Thoracic aorta (tissue), 2 donors: ENCODE measurements around the gene LRRC37A3. TPM values are rescaled to one million over a fixed set of nuclear protein-coding genes. Genes with fewer than 3 reads are reported as not detected.
A peak's percentile ranks its signal among the peaks of the same experiment; 100 is the strongest.
"Not testable (repeated sequence)": the region's sequence is repeated elsewhere in the genome, so short reads cannot be mapped to it uniquely, and the experiment has no call there.

ENCODE experiments used
- ATAC-seq: fragments of 150-250 bp; one replicate; pipeline ENCODE4 v1.8.0; 2017; ENCODE audit warnings: low read depth; ENCODE audit not compliant: insufficient number of reproducible peaks, low FRiP score
- DNase-seq: peaks from one replicate; pipeline ENCODE4 v3.0.0-alpha.2; 2020; ENCODE audit warnings: low spot score
- H3K27ac ChIP-seq, 2 donors: fragments of 200-600 bp; sonication (generic); 1 replicate in 1 of 2; 2 replicates in 1 of 2; pipeline ENCODE4 v1.5.1; 2016; ENCODE audit warnings: mild to moderate bottlenecking in 2 of 2, moderate library complexity in 2 of 2
- H3K27me3 ChIP-seq: fragments of 200-600 bp; sonication (generic); replicated peaks from 2 replicates; pipeline ENCODE4 v1.6.0; 2016; ENCODE audit warnings: mild to moderate bottlenecking; ENCODE audit not compliant: insufficient read depth
- H3K36me3 ChIP-seq: fragments of 200-600 bp; sonication (generic); one replicate; pipeline ENCODE4 v1.5.1; 2016
- H3K4me1 ChIP-seq, 2 donors: fragments of 200-600 bp; sonication (generic); 1 replicate in 1 of 2; 2 replicates in 1 of 2; pipeline versions ENCODE4 v1.5.1 to v1.6.0; 2016; ENCODE audit warnings: low read depth in 2 of 2, mild to moderate bottlenecking in 1 of 2; ENCODE audit not compliant: control insufficient read depth in 1 of 2
- H3K4me3 ChIP-seq: fragments of 200-600 bp; sonication (generic); 2 replicates; pipeline ENCODE4 v1.5.1; 2016; ENCODE audit warnings: mild to moderate bottlenecking
- H3K9me3 ChIP-seq: fragments of 200-600 bp; sonication (generic); 2 replicates; pipeline ENCODE4 v1.5.1; 2016
- CTCF ChIP-seq: fragments of 200-600 bp; sonication (generic); IDR thresholded peaks from one replicate; pipeline ENCODE4 v1.5.1; 2019; ENCODE audit warnings: antibody characterized with exemption
- total RNA-seq, 2 donors: library from RNA; depleted of rRNA; stranded (reverse); fragments of >200 nt; gene quantifications; one replicate each; pipeline versions ENCODE4 v1.1.0 to v1.2.3, GENCODE V29; 2016

Gene LRRC37A3
- total RNA-seq, 2 donors from 2014 or later = 3.7 to 8.7 TPM

DNA sequence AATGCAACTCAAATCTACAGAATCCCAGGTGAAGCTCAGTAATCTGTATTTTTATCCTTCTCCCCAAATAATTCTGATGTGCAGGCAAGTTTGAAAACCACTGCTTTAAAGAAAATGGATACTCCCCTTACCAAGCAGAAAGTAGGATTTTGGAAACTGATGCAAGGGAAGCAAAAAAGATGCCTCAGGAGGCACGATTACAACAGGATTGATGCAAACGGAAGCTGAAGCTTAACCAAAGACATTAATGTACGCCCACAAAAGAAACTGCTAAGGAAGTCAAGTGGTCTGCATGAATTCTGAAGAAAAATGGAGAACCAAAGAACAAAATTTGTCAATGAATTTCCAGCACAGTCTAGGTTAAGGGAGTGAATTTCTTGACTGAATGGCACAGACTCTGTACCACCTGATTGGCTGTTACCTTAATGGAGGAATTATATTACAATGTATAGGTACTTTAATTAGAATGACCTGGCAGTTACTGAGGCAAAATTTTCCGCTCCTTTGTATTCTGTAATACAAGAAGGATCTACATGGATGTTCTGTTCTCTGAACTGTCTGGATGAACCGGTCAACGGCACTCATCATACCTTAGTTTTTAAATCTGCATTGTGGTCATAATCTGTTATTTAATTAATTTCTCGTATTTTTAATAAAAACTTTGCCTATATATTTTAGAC, 9.6 kb downstream of the LRRC37A3 start:
- H3K4me3 ChIP-seq, H3K36me3 ChIP-seq, H3K27me3 ChIP-seq, ATAC-seq, H3K9me3 ChIP-seq, H3K27ac ChIP-seq, DNase-seq, H3K4me1 ChIP-seq: not testable (repeated sequence)

DNA sequence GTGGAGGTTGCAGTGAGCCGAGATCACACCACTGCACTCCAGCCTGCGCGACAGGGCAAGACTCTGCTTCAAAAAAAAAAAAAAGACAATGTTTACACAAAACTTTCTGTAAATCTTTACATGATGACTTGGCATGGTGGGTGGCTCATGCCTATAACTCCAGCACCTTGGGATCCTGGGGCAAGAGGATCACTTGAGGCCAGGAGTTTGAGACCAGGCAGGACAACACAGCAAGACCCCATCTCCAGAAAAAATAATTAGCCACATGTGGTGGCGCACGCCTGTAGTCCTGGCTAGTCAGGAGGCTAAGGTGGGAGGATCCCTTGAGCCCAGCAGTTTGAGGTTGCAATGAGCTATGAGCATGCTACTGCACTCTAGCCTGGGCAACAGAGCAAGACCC, 15.2 kb downstream of the LRRC37A3 start:
- not testable (repeated sequence) for H3K27me3 ChIP-seq, H3K9me3 ChIP-seq, H3K36me3 ChIP-seq, H3K27ac ChIP-seq, H3K4me3 ChIP-seq, H3K4me1 ChIP-seq, DNase-seq, ATAC-seq

DNA sequence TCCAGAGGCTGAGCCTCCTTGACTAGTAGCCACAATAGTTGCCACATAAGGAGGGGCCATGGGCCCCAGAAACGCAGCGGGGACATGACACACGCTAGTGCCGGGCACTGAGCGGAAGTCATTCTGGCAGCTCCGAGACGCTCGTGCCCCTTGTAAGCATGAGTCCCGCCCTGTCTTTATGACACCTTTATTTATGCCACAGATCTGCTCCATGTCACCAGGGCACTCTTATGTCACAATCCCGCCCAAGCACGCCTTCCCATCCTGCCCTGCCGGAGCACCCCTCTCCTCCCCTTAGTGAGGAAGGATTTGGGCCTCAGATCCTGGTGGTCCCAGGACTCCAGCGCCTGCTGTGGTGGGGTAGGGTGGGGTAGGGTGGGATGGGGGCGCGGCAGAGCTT, 22.1 kb downstream of the LRRC37A3 start:
- not testable (repeated sequence) for H3K4me3 ChIP-seq, H3K27ac ChIP-seq, H3K9me3 ChIP-seq, H3K27me3 ChIP-seq, ATAC-seq, H3K4me1 ChIP-seq, H3K36me3 ChIP-seq, DNase-seq

DNA sequence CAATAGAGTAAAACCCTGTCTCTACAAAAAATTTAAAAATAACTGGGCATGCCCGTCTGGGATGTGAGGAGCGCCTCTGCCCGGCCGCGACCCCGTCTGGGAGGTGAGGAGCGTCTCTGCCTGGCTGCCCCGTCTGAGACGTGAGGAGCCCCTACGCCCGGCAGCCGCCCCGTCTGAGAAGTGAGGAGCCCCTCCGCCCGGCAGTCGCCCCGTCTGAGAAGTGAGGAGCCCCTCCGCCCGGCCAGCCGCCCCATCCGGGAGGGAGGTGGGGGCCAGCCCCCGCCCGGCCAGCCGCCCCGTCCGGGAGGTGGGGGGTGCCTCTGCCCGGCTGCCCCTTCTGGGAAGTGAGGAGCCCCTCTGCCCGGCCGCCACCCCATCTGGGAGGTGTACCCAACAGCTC, 45.1 kb downstream of the LRRC37A3 start:
- not testable (repeated sequence) for H3K9me3 ChIP-seq, ATAC-seq, H3K4me3 ChIP-seq, DNase-seq, H3K4me1 ChIP-seq, H3K36me3 ChIP-seq, H3K27me3 ChIP-seq, H3K27ac ChIP-seq

GRCh38 chr17:64847504-64848466, 71.5 kb downstream of the LRRC37A3 start:
- ATAC-seq, H3K36me3 ChIP-seq, H3K27ac ChIP-seq, H3K9me3 ChIP-seq, H3K4me1 ChIP-seq, H3K4me3 ChIP-seq, H3K27me3 ChIP-seq, DNase-seq: not testable (repeated sequence)
- peak; percentile 54 for TF ChIP-seq CTCF

DNA sequence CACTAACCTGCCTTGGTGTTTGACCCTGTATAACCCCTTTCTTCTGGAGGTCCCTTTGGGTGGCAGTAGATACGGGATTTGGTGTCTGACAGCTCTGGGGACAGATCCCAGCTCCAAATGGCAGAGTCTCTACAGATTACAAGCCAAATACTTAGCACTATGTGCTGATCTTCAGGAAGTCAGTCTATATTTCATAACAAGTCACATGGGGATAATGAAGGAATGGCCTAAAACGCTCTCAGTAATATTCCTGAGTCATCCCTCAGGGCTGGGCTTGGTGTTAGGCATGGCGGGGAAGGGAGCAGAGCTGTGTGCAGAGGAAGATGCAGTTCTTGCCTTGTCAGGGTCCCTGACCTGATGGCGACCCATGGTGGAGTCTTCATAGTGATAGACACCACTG, 72.4 kb downstream of the LRRC37A3 start:
- not testable (repeated sequence) for H3K27ac ChIP-seq, H3K27me3 ChIP-seq, H3K4me3 ChIP-seq, H3K4me1 ChIP-seq, ATAC-seq, H3K36me3 ChIP-seq, H3K9me3 ChIP-seq, DNase-seq

DNA sequence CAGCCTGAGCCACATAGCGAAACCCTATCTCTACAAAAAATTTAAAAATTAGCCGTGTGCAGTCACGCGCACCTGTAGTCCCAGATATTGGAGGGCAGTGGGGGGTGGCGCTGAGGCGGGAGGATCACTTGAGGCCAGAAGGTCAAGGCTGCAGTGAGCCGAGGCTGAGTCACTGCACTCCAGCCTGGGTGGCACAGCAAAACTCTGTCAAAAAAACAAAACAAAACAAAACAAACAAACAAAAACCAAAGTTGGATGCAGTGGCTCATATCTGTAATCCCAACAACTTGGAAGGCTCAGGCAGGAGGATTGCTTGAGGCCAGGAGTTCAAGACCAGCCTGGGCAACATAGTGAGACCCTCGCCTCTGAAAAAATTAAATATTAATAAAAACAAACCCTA, 75.4 kb downstream of the LRRC37A3 start:
- H3K36me3 ChIP-seq, H3K4me1 ChIP-seq, ATAC-seq, H3K27me3 ChIP-seq, H3K9me3 ChIP-seq, DNase-seq, H3K27ac ChIP-seq, H3K4me3 ChIP-seq: not testable (repeated sequence)

- H3K4me3 ChIP-seq, H3K9me3 ChIP-seq, H3K27ac ChIP-seq, DNase-seq, H3K4me1 ChIP-seq, H3K27me3 ChIP-seq, ATAC-seq, H3K36me3 ChIP-seq: not testable (repeated sequence)
Observed at GRCh38 chr17:64842900-64843299, 76.4 kb downstream of the LRRC37A3 start.

GRCh38 chr17:64840960-64841359, 78.3 kb downstream of the LRRC37A3 start:
- DNase-seq, ATAC-seq, H3K4me1 ChIP-seq, H3K9me3 ChIP-seq, H3K4me3 ChIP-seq, H3K36me3 ChIP-seq, H3K27ac ChIP-seq, H3K27me3 ChIP-seq: not testable (repeated sequence)

DNA sequence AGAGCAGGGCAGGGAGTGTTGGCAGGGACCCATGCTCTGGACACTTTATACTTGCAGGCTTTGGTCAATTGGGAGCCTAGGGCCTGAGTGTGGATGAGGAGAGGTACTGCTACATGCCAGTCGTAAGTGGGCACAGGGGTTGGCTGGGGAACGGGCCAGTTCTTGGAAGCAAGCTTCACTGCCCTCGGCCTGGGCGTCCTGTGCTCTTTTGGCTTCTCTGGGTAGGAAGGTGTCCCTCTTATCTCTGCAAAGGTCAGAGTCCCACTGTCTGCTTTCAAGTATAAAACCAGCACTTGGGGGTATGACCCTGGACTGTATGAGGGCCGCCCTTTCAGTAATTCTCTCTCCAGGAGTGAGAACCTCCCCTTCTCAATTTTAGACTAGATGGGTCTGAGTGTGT, 80.8 kb downstream of the LRRC37A3 start:
- H3K4me3 ChIP-seq, H3K36me3 ChIP-seq, H3K4me1 ChIP-seq, ATAC-seq, H3K27ac ChIP-seq, DNase-seq, H3K27me3 ChIP-seq, H3K9me3 ChIP-seq: not testable (repeated sequence)

- not testable (repeated sequence) for H3K4me1 ChIP-seq, H3K9me3 ChIP-seq, H3K27me3 ChIP-seq, H3K36me3 ChIP-seq
- Histone ChIP-seq H3K4me3 (peak overlapping the region; percentile 83), H3K27ac (peak overlapping the region; percentile 59 to 80)
- ATAC-seq (peak; percentile 90), DNase-seq (peak; percentile 33)
Observed at GRCh38 chr17:64837018-64837761, 82.1 kb downstream of the LRRC37A3 start.
